ENCODE results near the gene INAVA. TPM values are rescaled to one million over a fixed set of nuclear protein-coding genes. Genes with fewer than 3 reads are reported as not detected.

The INAVA gene
- total and polyA plus RNA-seq, 4 donors, result 5.8 to 17.1 (median 9.3) TPM

DNA sequence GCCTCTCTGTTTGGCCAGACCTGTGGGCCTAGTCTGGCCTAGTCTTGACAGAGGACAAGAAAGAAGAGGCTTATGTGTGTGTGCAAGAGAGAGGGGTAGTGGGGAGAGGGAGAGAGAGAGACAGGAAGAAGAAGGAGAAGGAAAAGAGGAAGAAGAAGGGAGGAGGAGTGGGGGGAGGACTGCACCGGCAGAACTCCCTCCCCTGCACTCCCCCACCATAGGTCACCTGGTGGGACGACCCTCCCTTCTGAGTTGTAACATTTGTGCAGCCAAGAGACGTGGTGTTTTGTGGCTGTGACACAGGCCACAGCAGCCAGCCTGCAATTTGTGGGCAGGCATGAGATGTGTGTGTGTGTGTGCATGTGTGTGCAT, 4.3 kb downstream of the INAVA start:
- no peaks in the 10 kb centered on the region for H3K9me3 ChIP-seq (ENCODE audit: control insufficient read depth in 4 of 4, insufficient read depth in 3 of 4, low read length in 3 of 4)
- peaks cover 0 to 11% (median 0%) of the 10 kb centered on the region in 5 donors for H3K4me1 ChIP-seq (ENCODE audit: control insufficient read depth in 5 of 5, insufficient read depth in 5 of 5, low read length in 5 of 5)
- peaks cover 0 to 7% (median 1%) of the 10 kb centered on the region in 4 donors for H3K36me3 ChIP-seq (ENCODE audit: control insufficient read depth in 4 of 4, insufficient read depth in 4 of 4, low read length in 4 of 4)
- TF ChIP-seq CTCF (IDR thresholded peaks at IDR 0.05; ENCODE audit: control extremely low read depth, extremely low read depth), result no peak
- H3K4me3 ChIP-seq, result no peak overlapping the region
- no peak overlapping the region for H3K9ac ChIP-seq (ENCODE audit: insufficient read depth in 1 of 2, low read length in 2 of 2)
- ATAC-seq (ENCODE audit: insufficient read depth, low FRiP score), result no peak
- H3K27me3 ChIP-seq (ENCODE audit: control insufficient read depth in 3 of 3, insufficient read depth in 3 of 3, low read length in 2 of 3), result no peaks in the 10 kb centered on the region
- peak overlapping the region in 1 of 2 donors; percentile 10 for H3K27ac ChIP-seq (ENCODE audit: low read depth in 1 of 2, low read length in 1 of 2)
- 19 to 59% methylated on average over 3 of the region's 3 CpGs for WGBS, 2 donors
- no peak for DNase-seq

- H3K27ac ChIP-seq (ENCODE audit: low read depth in 1 of 2, low read length in 1 of 2), result no peak overlapping the region
- peaks cover 0 to 6% (median 0%) of the 10 kb centered on the region in 5 donors for H3K4me1 ChIP-seq (ENCODE audit: control insufficient read depth in 5 of 5, insufficient read depth in 5 of 5, low read length in 5 of 5)
- H3K27me3 ChIP-seq (ENCODE audit: control insufficient read depth in 3 of 3, insufficient read depth in 3 of 3, low read length in 2 of 3), result no peaks in the 10 kb centered on the region
- H3K36me3 ChIP-seq (ENCODE audit: control insufficient read depth in 4 of 4, insufficient read depth in 4 of 4, low read length in 4 of 4), result peaks cover 0 to 7% (median 1%) of the 10 kb centered on the region in 4 donors
- DNase-seq (no peak), ATAC-seq (ENCODE audit: insufficient read depth, low FRiP score) (no peak)
- H3K4me3 ChIP-seq, result no peak overlapping the region
- no peak for TF ChIP-seq CTCF (IDR thresholded peaks at IDR 0.05; ENCODE audit: control extremely low read depth, extremely low read depth)
- 82 to 91% methylated on average over 10 of the region's 10 CpGs for WGBS, 2 donors
- no peaks in the 10 kb centered on the region for H3K9me3 ChIP-seq (ENCODE audit: control insufficient read depth in 4 of 4, insufficient read depth in 3 of 4, low read length in 3 of 4)
- H3K9ac ChIP-seq (ENCODE audit: insufficient read depth in 1 of 2, low read length in 2 of 2), result no peak overlapping the region
Observed at GRCh38 chr1:200899451-200899915, 4.8 kb downstream of the INAVA start.

DNA sequence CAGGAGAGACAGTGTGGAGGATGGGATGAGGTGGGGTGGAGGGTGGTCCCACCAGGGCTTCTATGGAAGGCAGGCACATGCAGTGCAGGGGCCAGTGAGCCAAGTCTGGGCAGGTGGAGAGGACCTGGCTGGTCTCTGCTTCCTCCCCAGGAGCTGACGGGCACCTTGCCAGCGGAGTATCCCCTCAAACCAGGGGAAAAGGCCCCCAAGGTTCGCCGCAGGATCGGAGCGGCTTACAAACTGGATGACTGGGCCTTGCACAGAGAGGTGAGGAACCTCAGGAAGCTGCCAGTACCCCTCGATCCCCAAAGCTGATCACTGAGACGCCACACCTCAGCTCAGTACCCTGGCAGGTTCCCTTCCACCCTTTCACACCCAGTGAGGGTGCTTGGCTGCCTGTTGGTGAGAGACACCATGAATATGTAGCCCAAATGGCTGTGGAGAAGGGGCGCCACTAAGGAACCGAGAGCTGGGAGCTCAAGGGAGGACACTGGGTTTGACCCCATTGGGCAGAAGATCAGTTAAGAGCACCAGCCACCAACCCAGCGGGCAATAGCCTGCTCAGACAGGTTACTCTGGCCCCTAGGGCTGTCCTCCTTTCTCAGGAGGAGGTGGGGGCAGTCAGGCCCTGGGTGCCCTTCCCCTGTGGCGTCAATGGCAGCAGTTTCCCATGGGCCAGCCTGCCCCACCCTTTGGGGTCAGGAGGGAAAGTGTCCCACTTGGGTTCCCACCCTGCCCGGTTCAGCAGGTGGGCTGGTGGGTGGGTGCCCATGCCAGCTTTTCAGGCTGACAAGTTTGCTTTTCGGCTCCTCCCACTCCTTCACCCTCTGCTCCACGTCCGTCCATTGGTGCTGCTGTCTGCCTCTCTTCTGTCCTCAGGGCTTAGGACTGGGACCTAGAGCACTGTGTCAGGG, 5.5 kb downstream of the INAVA start:
- ATAC-seq (ENCODE audit: insufficient read depth, low FRiP score) (no peak), DNase-seq (no peak)
- Histone ChIP-seq H3K9me3 (ENCODE audit: control insufficient read depth in 4 of 4, insufficient read depth in 3 of 4, low read length in 3 of 4) (no peaks in the 10 kb centered on the region), H3K4me3 (no peak overlapping the region), H3K4me1 (ENCODE audit: control insufficient read depth in 5 of 5, insufficient read depth in 5 of 5, low read length in 5 of 5) (peaks cover 0 to 5% (median 0%) of the 10 kb centered on the region in 5 donors), H3K27ac (ENCODE audit: low read depth in 1 of 2, low read length in 1 of 2) (no peak overlapping the region), H3K9ac (ENCODE audit: insufficient read depth in 1 of 2, low read length in 2 of 2) (no peak overlapping the region), H3K36me3 (ENCODE audit: control insufficient read depth in 4 of 4, insufficient read depth in 4 of 4, low read length in 4 of 4) (peaks cover 0 to 7% (median 1%) of the 10 kb centered on the region in 4 donors), H3K27me3 (ENCODE audit: control insufficient read depth in 3 of 3, insufficient read depth in 3 of 3, low read length in 2 of 3) (no peaks in the 10 kb centered on the region)
- no peak for TF ChIP-seq CTCF (IDR thresholded peaks at IDR 0.05; ENCODE audit: control extremely low read depth, extremely low read depth)
- WGBS, 2 donors, result 93 to 95% methylated on average over 14 to 16 of the region's 16 CpGs

Data from lung (tissue), 12 donors.